HepG2 (cell line): ENCODE measurements around the gene GREM2. TPM values are rescaled to one million over a fixed set of nuclear protein-coding genes. Genes with fewer than 3 reads are reported as not detected.

Experiments
- ATAC-seq: fragments of 200-7000 bp; cut with Tn5 transposase; 3 replicates; pipeline ENCODE4 v1.9.1; 2020; ENCODE audit warnings: mild to moderate bottlenecking, moderate library complexity
- BruUV-seq: library from RNA; stranded (reverse); fragments of 400-500 nt; replicated peaks from 2 replicates; lab custom pipeline; 2021; lab: Mats Ljungman, UMichigan
- CTCF ChIA-PET: fragments of 300-600 bp; formaldehyde crosslinking; extraction: SDS; loops from one replicate; lab custom pipeline; 2021; ENCODE audit warnings: low total read pairs, inconsistent platforms, low intra/inter-chr PET ratio; lab: Yijun Ruan, JAX
- POLR2A ChIA-PET: fragments of 350-600 bp; sonication (Branson Sonifier 250); formaldehyde crosslinking; loops from one replicate; lab custom pipeline; 2020; ENCODE audit warnings: antibody characterized with exemption, inconsistent platforms; lab: Yijun Ruan, JAX
- DNase-seq: peaks from one replicate; pipeline ENCODE4 v3.0.0-alpha.2; 2015; ENCODE audit warnings: low spot score
- FAIRE-seq: peaks from 3 replicates; lab custom pipeline; 2011; peaks lifted over from hg19 to GRCh38; lab: Jason Lieb, UNC
- H2AFZ ChIP-seq: one replicate; pipeline ENCODE4 v1.6.1; 2011; ENCODE audit warnings: low read length, inconsistent platforms
- H3K27ac ChIP-seq: fragments of 300-600 bp; 3 replicates; pipeline ENCODE4 v1.8.0; 2011; ENCODE audit warnings: mixed run types, mild to moderate bottlenecking, mixed read lengths, low read length, inconsistent platforms; ENCODE audit not compliant: insufficient read depth; ENCODE audit errors: extremely low read length
- H3K27me3 ChIP-seq, 2 experiments: fragments of 200-600 bp in 1 of 2; 2 replicates in 1 of 2; 3 replicates in 1 of 2; pipeline versions ENCODE4 v1.6.0 to v1.8.0; 2011; ENCODE audit warnings: low read length in 2 of 2, mild to moderate bottlenecking in 2 of 2, moderate library complexity in 2 of 2, inconsistent platforms in 1 of 2; ENCODE audit not compliant: insufficient read depth in 2 of 2, control insufficient read depth in 1 of 2
- H3K36me3 ChIP-seq, 2 experiments: fragments of 200-600 bp in 1 of 2; replicated peaks in 1 of 2; 2 replicates in 1 of 2; 3 replicates in 1 of 2; pipeline versions ENCODE4 v1.5.1 to v1.8.0; 2011; ENCODE audit warnings: low read length in 2 of 2, inconsistent platforms in 1 of 2; ENCODE audit not compliant: insufficient read depth in 2 of 2, control insufficient read depth in 1 of 2
- H3K4me1 ChIP-seq: 2 replicates; pipeline ENCODE4 v1.5.1; 2012; ENCODE audit warnings: low read length, inconsistent platforms; ENCODE audit not compliant: insufficient read depth
- H3K4me2 ChIP-seq: 2 replicates; pipeline ENCODE4 v1.6.0; 2011; ENCODE audit warnings: low read depth, low read length, inconsistent platforms
- H3K4me3 ChIP-seq, 3 experiments: fragments of 200-600 bp in 1 of 3; sonication (generic), shearing (Covaris generic) in 1 of 3; replicated peaks in 1 of 3; 2 replicates each; pipeline ENCODE4 v1.5.1; 2011 to 2016; ENCODE audit warnings: low read length in 3 of 3, inconsistent platforms in 2 of 3, low read depth in 2 of 3, mild to moderate bottlenecking in 2 of 3, control low read depth in 1 of 3, mixed read lengths in 1 of 3; ENCODE audit not compliant: insufficient read depth in 1 of 3
- H3K79me2 ChIP-seq: one replicate; pipeline ENCODE4 v1.6.1; 2011; ENCODE audit warnings: low read length, inconsistent platforms; ENCODE audit not compliant: insufficient read depth
- H3K9ac ChIP-seq: 2 replicates; pipeline ENCODE4 v1.6.0; 2011; ENCODE audit warnings: mild to moderate bottlenecking, low read depth, low read length, inconsistent platforms; ENCODE audit not compliant: insufficient read depth
- H3K9me3 ChIP-seq: 2 replicates; pipeline ENCODE4 v1.5.1; 2012; ENCODE audit warnings: mild to moderate bottlenecking, low read length
- H4K20me1 ChIP-seq: 2 replicates; pipeline ENCODE4 v1.6.0; 2011; ENCODE audit warnings: inconsistent platforms, mild to moderate bottlenecking, low read length, moderate library complexity; ENCODE audit not compliant: insufficient read depth
- ATF2 ChIP-seq: sonication (generic); formaldehyde crosslinking; IDR thresholded peaks from 2 replicates; pipeline ENCODE4 v1.4.0; 2020; ENCODE audit warnings: missing genetic modification reagents
- ATF7 ChIP-seq, 2 experiments: fragments of 450-650 bp in 1 of 2; sonication (generic) in 1 of 2; formaldehyde crosslinking in 1 of 2; IDR thresholded peaks; 2 replicates each; pipeline versions ENCODE4 v1.4.0 to v1.6.1; 2016 to 2020; ENCODE audit warnings: antibody characterized with exemption in 1 of 2, mild to moderate bottlenecking in 1 of 2, missing genetic modification reagents in 1 of 2
- CERS6 ChIP-seq: sonication (generic); formaldehyde crosslinking; IDR thresholded peaks from 2 replicates; pipeline ENCODE4 v1.5.0; 2020; ENCODE audit warnings: missing genetic modification reagents
- E2F2 ChIP-seq: sonication (generic); formaldehyde crosslinking; IDR thresholded peaks from 2 replicates; pipeline ENCODE4 v1.4.0; 2020; ENCODE audit warnings: missing genetic modification reagents, borderline replicate concordance
- JUN ChIP-seq: sonication (generic); formaldehyde crosslinking; IDR thresholded peaks from 2 replicates; pipeline ENCODE4 v1.4.0; 2020; ENCODE audit warnings: mild to moderate bottlenecking, missing genetic modification reagents
- MTF1 ChIP-seq: sonication (generic); formaldehyde crosslinking; IDR thresholded peaks from 2 replicates; pipeline ENCODE4 v1.5.0; 2020; ENCODE audit warnings: missing genetic modification reagents
- NR1H2 ChIP-seq: sonication (generic); formaldehyde crosslinking; IDR thresholded peaks from 2 replicates; pipeline ENCODE4 v1.8.1; 2022; ENCODE audit warnings: low read depth, missing genetic modification reagents, borderline replicate concordance
- ZNF138 ChIP-seq: sonication (generic); formaldehyde crosslinking; IDR thresholded peaks from 2 replicates; pipeline ENCODE4 v1.5.0; 2020; ENCODE audit warnings: mild to moderate bottlenecking, low read depth, missing genetic modification reagents
- ZNF510 ChIP-seq: sonication (generic); formaldehyde crosslinking; IDR thresholded peaks from 2 replicates; pipeline ENCODE4 v1.4.0; 2020; ENCODE audit warnings: low read depth, mild to moderate bottlenecking, missing genetic modification reagents
- ZNF570 ChIP-seq: sonication (generic); formaldehyde crosslinking; IDR thresholded peaks from 2 replicates; pipeline ENCODE4 v1.4.0; 2020; ENCODE audit warnings: mild to moderate bottlenecking, missing genetic modification reagents, borderline replicate concordance
- ZNF609 ChIP-seq: sonication (generic); formaldehyde crosslinking; IDR thresholded peaks from 2 replicates; pipeline ENCODE4 v1.4.0; 2020; ENCODE audit warnings: mild to moderate bottlenecking, missing genetic modification reagents, borderline replicate concordance
- ZNF710 ChIP-seq: sonication (generic); formaldehyde crosslinking; IDR thresholded peaks from 2 replicates; pipeline ENCODE4 v1.5.0; 2020; ENCODE audit warnings: mild to moderate bottlenecking, missing genetic modification reagents, borderline replicate concordance
- ZNF83 ChIP-seq: sonication (generic); formaldehyde crosslinking; IDR thresholded peaks from 2 replicates; pipeline ENCODE4 v1.4.0; 2020; ENCODE audit warnings: missing genetic modification reagents, mild to moderate bottlenecking, borderline replicate concordance
- WGBS: methylation state at CpG from one replicate; pipeline ENCODE4 v1.1.6; 2017; ENCODE audit warnings: low lambda C conversion rate; 5-methylcytosine and 5-hydroxymethylcytosine counted together
- in situ Hi-C: cut with HindIII; loops from 2 replicates; pipeline ENCODE4 v1.10.0; 2017; ENCODE audit warnings: low pct_unique_long_range_greater_than_20kb; ENCODE audit not compliant: extremely low pct_ligation_motif_present
- intact Hi-C: fragments of 100-400 bp; cut with micrococcal nuclease; formaldehyde crosslinking; loops from one replicate; pipeline ENCODE4 v1.10.0; 2022; ENCODE audit not compliant: unreplicated experiment
- polyA plus RNA-seq, 8 experiments: library from polyadenylated mRNA; depleted of rRNA in 3 of 8; stranded (reverse) in 7 of 8; unstranded in 1 of 8; fragments of >200 nt; fragmentation: Illumina TruSeq in 4 of 8; extraction: Trizol in 4 of 8; gene quantifications; 2 replicates each; pipeline versions ENCODE4 v1.2.1 to v1.2.3, GENCODE V29; 2011 to 2016; ENCODE audit warnings: low read depth in 4 of 8, missing spikeins in 1 of 8, mixed read lengths in 1 of 8; ENCODE audit not compliant: insufficient read depth in 1 of 8
- total RNA-seq, 5 experiments: library from RNA; depleted of rRNA; stranded (reverse); fragments of >200 nt; fragmentation: Illumina TruSeq; extraction: Trizol; gene quantifications; 2 replicates each; pipeline ENCODE4 v1.2.3, GENCODE V29; 2016; ENCODE audit warnings: low read depth in 1 of 5

Gene GREM2
- total and polyA plus RNA-seq, 2 of the 13 experiments (the other 11 are each of a cell fraction or from before 2014, with no cell fraction given), result 0.07 TPM; not detected in 1

GRCh38 chr1:240496356-240496755 lies 115.6 kb downstream of the GREM2 start (continued):
- TF ChIP-seq ZNF510 (no peak), ZNF570 (CRISPR knock-in tag) (no peak), NR1H2 (CRISPR knock-in tag) (no peak), MTF1 (CRISPR knock-in tag) (no peak), CERS6 (CRISPR knock-in tag) (no peak), ZNF83 (no peak), ZNF138 (no peak), ATF7 (IDR thresholded peaks at IDR 0.05) (no peak), ATF7 (CRISPR knock-in tag; IDR thresholded peaks at IDR 0.05) (no peak)

- H3K27me3 ChIP-seq, result no peaks in the 10 kb centered on the region
- FAIRE-seq, result no peak
- H4K20me1 ChIP-seq, result no peaks in the 10 kb centered on the region
- H3K27ac ChIP-seq, result no peak overlapping the region
- H3K4me1 ChIP-seq, result no peaks in the 10 kb centered on the region
- no peak overlapping the region for H2AFZ ChIP-seq
- H3K36me3 ChIP-seq, result no peaks in the 10 kb centered on the region
- intact Hi-C loops, result no loop called here
- no peak overlapping the region for H3K9ac ChIP-seq
- in situ Hi-C loops, result no loop called here
- no peak overlapping the region for H3K4me2 ChIP-seq
- 17% methylated on average over 4 of the region's 4 CpGs for WGBS
- no peaks in the 10 kb centered on the region for H3K9me3 ChIP-seq
- BruUV-seq, result no TSS peak
- no peaks in the 10 kb centered on the region for H3K79me2 ChIP-seq
- ATAC-seq, result no peak
- ChIA-PET CTCF (no interaction called here), POLR2A (no interaction called here)
- DNase-seq, result no peak
- no peak overlapping the region for H3K4me3 ChIP-seq
- TF ChIP-seq ATF2 (no peak), ZNF609 (CRISPR knock-in tag) (no peak), JUN (CRISPR knock-in tag) (no peak), ZNF710 (CRISPR knock-in tag) (no peak), E2F2 (CRISPR knock-in tag) (no peak)
Measured at GRCh38 chr1:240495601-240496000, 116.4 kb downstream of the GREM2 start.
